GM21717 (cell line): ENCODE data around the gene HOXC11.

ENCODE experiments used
- ATAC-seq: cut with Tn5 transposase; IDR thresholded peaks from one replicate; pipeline ENCODE4 v1.9.1; 2021; ENCODE audit warnings: mild to moderate bottlenecking, moderate library complexity; ENCODE audit not compliant: unreplicated experiment

The HOXC11 gene

GRCh38 chr12:53996240-53997203 lies 23.6 kb downstream of the HOXC11 start:
- no peak for ATAC-seq

- ATAC-seq: no peak
Measured at GRCh38 chr12:53997204-53998109, 24.5 kb downstream of the HOXC11 start.

GRCh38 chr12:53998110-53998899 lies 25.4 kb downstream of the HOXC11 start:
- ATAC-seq: no peak

- no peak for ATAC-seq
Measured at GRCh38 chr12:53998900-53999236, 25.9 kb downstream of the HOXC11 start.

GRCh38 chr12:53999559-54000115 lies 26.7 kb downstream of the HOXC11 start:
- no peak for ATAC-seq

GRCh38 chr12:54000116-54001114 lies 27.5 kb downstream of the HOXC11 start, which contains the start of gene HOXC9:
HOXC9 (plus strand) TSS chr12:54000161; CDS start chr12:54000189, 28 bp downstream.
- ATAC-seq: no peak

GRCh38 chr12:54001283-54002187 lies 28.6 kb downstream of the HOXC11 start:
- no peak for ATAC-seq

- no peak for ATAC-seq
Measured at GRCh38 chr12:54002278-54002914, 29.5 kb downstream of the HOXC11 start.

GRCh38 chr12:54002915-54003389 lies 30.0 kb downstream of the HOXC11 start:
- no peak for ATAC-seq

- ATAC-seq: no peak
Measured at GRCh38 chr12:54003625-54004024, 30.7 kb downstream of the HOXC11 start.

- ATAC-seq: no peak
Measured at GRCh38 chr12:54004063-54004840, 31.3 kb downstream of the HOXC11 start.

GRCh38 chr12:54004841-54005530 lies 32.1 kb downstream of the HOXC11 start:
- ATAC-seq: no peak

- ATAC-seq: no peak
Measured at GRCh38 chr12:54005531-54005852, 32.6 kb downstream of the HOXC11 start.

- ATAC-seq: peak; percentile 67
Measured at GRCh38 chr12:54005853-54006558, 33.1 kb downstream of the HOXC11 start.

- no peak for ATAC-seq
Measured at GRCh38 chr12:54006559-54007220, 33.8 kb downstream of the HOXC11 start.
